OCI-LY3 (cell line): ENCODE results near the gene IQSEC1.
"Not testable (repeated sequence)": the region's sequence is repeated elsewhere in the genome, so short reads cannot be mapped to it uniquely, and the experiment has no call there.

Experiments
- H2AFZ ChIP-seq: fragments of 200-600, 300-600 bp; shearing (Covaris generic); 2 replicates; pipeline ENCODE4 v1.6.0; 2014; ENCODE audit warnings: antibody characterized with exemption, low read depth, low read length
- H3K27ac ChIP-seq: fragments of 200-600, 300-600 bp; sonication (generic); 2 replicates; pipeline ENCODE4 v1.5.1; 2014; ENCODE audit warnings: mild to moderate bottlenecking, low read length, moderate library complexity, mixed read lengths
- H3K27me3 ChIP-seq: fragments of 200-600, 300-600 bp; sonication (generic); 2 replicates; pipeline ENCODE4 v1.6.1; 2014; ENCODE audit warnings: low read depth, low read length, mixed read lengths
- H3K36me3 ChIP-seq: fragments of 200-600, 300-600 bp; sonication (generic); replicated peaks from 2 replicates; pipeline ENCODE3; 2014; ENCODE audit warnings: low read depth, low read length, mixed read lengths
- H3K4me1 ChIP-seq: fragments of 300-600, 200-600 bp; sonication (generic); 2 replicates; pipeline ENCODE4 v1.6.1; 2014; ENCODE audit warnings: low read length, mixed read lengths
- H3K4me2 ChIP-seq: fragments of 200-600, 300-600 bp; sonication (generic); 2 replicates; pipeline ENCODE4 v1.6.1; 2014; ENCODE audit warnings: low read length, mixed read lengths
- H3K4me3 ChIP-seq: fragments of 300-600, 200-600 bp; sonication (generic); 2 replicates; pipeline ENCODE4 v1.5.1; 2014; ENCODE audit warnings: antibody characterized with exemption, mild to moderate bottlenecking, low read length, moderate library complexity
- H3K79me2 ChIP-seq: fragments of 300-600, 200-600 bp; shearing (Covaris generic); 2 replicates; pipeline ENCODE4 v1.6.1; 2014; ENCODE audit warnings: mild to moderate bottlenecking, low read length, mixed read lengths
- H3K9ac ChIP-seq: fragments of 300-600, 200-600 bp; shearing (Covaris generic); 2 replicates; pipeline ENCODE4 v1.6.0; 2014; ENCODE audit warnings: mild to moderate bottlenecking, low read length, moderate library complexity
- H3K9me3 ChIP-seq: fragments of 200-600, 300-600 bp; shearing (Covaris generic); 2 replicates; pipeline ENCODE4 v1.6.1; 2014; ENCODE audit warnings: low read length, mixed read lengths; ENCODE audit not compliant: insufficient read depth
- H4K20me1 ChIP-seq: fragments of 200-600, 300-600 bp; sonication (generic); 2 replicates; pipeline ENCODE4 v1.6.1; 2016; ENCODE audit warnings: low read length, mixed read lengths; ENCODE audit not compliant: insufficient read depth
- CTCF ChIP-seq: fragments of 200-600, 300-600 bp; sonication (generic); IDR thresholded peaks from 2 replicates; pipeline ENCODE4 v1.5.1; 2014; ENCODE audit warnings: antibody characterized with exemption, low read length, low read depth
- EZH2phosphoT487 ChIP-seq: fragments of 200-600 bp; shearing (Covaris generic); IDR thresholded peaks from 2 replicates; pipeline ENCODE4 v1.6.1; 2018; ENCODE audit warnings: antibody characterized with exemption, mixed run types, low read depth

IQSEC1 gene

GRCh38 chr3:12881858-12882257 is 191.4 kb downstream of the IQSEC1 start:
- not testable (repeated sequence) for H4K20me1 ChIP-seq, H3K27me3 ChIP-seq, H3K36me3 ChIP-seq, H3K9me3 ChIP-seq, H3K79me2 ChIP-seq
- H3K9ac ChIP-seq = peak overlapping the region; percentile 3; the same call in 1 of the 2 replicates
- peak overlapping the region; percentile 45 for H3K4me2 ChIP-seq
- peaks cover 40% of the 10 kb centered on the region for H3K4me1 ChIP-seq
- peak; percentile 32 for TF ChIP-seq CTCF
- H2AFZ ChIP-seq = peak overlapping the region; percentile 22; the same call in 1 of the 2 replicates
- H3K4me3 ChIP-seq = 0 out of 2 replicates have a peak overlapping the region, but pooled peaks have one; percentile 25
- H3K27ac ChIP-seq = peak overlapping the region; percentile 17; the same call in 1 of the 2 replicates

GRCh38 chr3:12879191-12879815 is 193.9 kb downstream of the IQSEC1 start:
- H3K4me3 ChIP-seq = no peak overlapping the region
- H3K4me1 ChIP-seq = peaks cover 14% of the 10 kb centered on the region
- no peak overlapping the region for H3K27ac ChIP-seq
- no peaks in the 10 kb centered on the region for H3K27me3 ChIP-seq
- TF ChIP-seq CTCF (no peak), EZH2phosphoT487 (no peak)
- H4K20me1 ChIP-seq = no peaks in the 10 kb centered on the region
- H3K36me3 ChIP-seq = no peaks in the 10 kb centered on the region
- no peak overlapping the region for H2AFZ ChIP-seq
- no peaks in the 10 kb centered on the region for H3K79me2 ChIP-seq
- H3K9me3 ChIP-seq = no peaks in the 10 kb centered on the region
- no peak overlapping the region for H3K4me2 ChIP-seq
- H3K9ac ChIP-seq = no peak overlapping the region

GRCh38 chr3:12878758-12879157 is 194.5 kb downstream of the IQSEC1 start:
- not testable (repeated sequence) for H3K9ac ChIP-seq, H3K79me2 ChIP-seq, H3K4me3 ChIP-seq, H3K9me3 ChIP-seq, H2AFZ ChIP-seq, H4K20me1 ChIP-seq, H3K4me2 ChIP-seq, H3K27ac ChIP-seq, H3K36me3 ChIP-seq, H3K27me3 ChIP-seq
- H3K4me1 ChIP-seq = peaks cover 11% of the 10 kb centered on the region

- H2AFZ ChIP-seq = no peak overlapping the region
- H3K9ac ChIP-seq = no peak overlapping the region
- H3K27me3 ChIP-seq = no peaks in the 10 kb centered on the region
- peaks cover 11% of the 10 kb centered on the region for H3K4me1 ChIP-seq
- no peaks in the 10 kb centered on the region for H3K36me3 ChIP-seq
- no peak overlapping the region for H3K4me2 ChIP-seq
- H3K9me3 ChIP-seq = no peaks in the 10 kb centered on the region
- H3K27ac ChIP-seq = no peak overlapping the region
- no peaks in the 10 kb centered on the region for H4K20me1 ChIP-seq
- TF ChIP-seq CTCF = no peak
- no peak for TF ChIP-seq EZH2phosphoT487
- H3K79me2 ChIP-seq = no peaks in the 10 kb centered on the region
- H3K4me3 ChIP-seq = no peak overlapping the region
These were observed 195.1 kb downstream of the IQSEC1 start for GRCh38 chr3:12878141-12878574.
